Epithelial cell of esophagus (primary cell): ENCODE data around the gene DESI1.
A peak's percentile ranks its signal among the peaks of the same experiment; 100 is the strongest.

Source experiments
- DNase-seq: peaks from one replicate; pipeline ENCODE4 v3.0.0; 2010; ENCODE audit warnings: low read depth
- H3K4me3 ChIP-seq: 2 replicates; pipeline ENCODE4 v1.5.1; 2011; ENCODE audit warnings: mild to moderate bottlenecking, low read length, control low read depth
- TF ChIP-seq, protein P1 (sequence below): IDR thresholded peaks from 2 replicates; pipeline ENCODE4 v1.5.1; 2011; ENCODE audit warnings: low read depth, mild to moderate bottlenecking, low read length, control low read depth, inconsistent platforms; ENCODE audit not compliant: insufficient read depth; ENCODE audit errors: missing control alignments

The DESI1 gene

DNA sequence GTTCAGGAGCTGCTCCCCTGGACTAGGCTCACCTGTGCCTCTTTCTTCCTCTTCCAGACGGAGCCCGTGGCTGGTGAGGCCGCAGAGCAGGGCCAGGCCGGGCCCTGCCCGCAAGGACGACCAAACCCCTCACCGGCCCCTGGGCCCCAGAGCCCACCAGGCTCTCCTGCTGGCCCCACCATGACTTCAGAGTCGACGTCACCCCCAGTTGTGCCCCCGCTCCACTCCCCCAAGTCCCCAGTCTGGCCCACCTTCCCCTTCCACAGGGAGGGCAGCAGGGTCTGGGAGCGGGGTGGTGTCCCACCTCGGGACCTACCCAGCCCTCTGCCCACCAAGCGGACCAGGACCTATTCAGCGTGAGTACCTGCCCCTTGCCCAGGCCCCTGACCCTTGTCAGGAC is 49.1 kb downstream of the DESI1 start:
- no peak overlapping the region for H3K4me3 ChIP-seq
- DNase-seq, result no peak
- TF ChIP-seq, protein P1, sequence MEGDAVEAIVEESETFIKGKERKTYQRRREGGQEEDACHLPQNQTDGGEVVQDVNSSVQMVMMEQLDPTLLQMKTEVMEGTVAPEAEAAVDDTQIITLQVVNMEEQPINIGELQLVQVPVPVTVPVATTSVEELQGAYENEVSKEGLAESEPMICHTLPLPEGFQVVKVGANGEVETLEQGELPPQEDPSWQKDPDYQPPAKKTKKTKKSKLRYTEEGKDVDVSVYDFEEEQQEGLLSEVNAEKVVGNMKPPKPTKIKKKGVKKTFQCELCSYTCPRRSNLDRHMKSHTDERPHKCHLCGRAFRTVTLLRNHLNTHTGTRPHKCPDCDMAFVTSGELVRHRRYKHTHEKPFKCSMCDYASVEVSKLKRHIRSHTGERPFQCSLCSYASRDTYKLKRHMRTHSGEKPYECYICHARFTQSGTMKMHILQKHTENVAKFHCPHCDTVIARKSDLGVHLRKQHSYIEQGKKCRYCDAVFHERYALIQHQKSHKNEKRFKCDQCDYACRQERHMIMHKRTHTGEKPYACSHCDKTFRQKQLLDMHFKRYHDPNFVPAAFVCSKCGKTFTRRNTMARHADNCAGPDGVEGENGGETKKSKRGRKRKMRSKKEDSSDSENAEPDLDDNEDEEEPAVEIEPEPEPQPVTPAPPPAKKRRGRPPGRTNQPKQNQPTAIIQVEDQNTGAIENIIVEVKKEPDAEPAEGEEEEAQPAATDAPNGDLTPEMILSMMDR, result no peak

GRCh38 chr22:41570221-41570620 is 50.6 kb downstream of the DESI1 start:
- DNase-seq, result no peak
- TF ChIP-seq, protein P1, result no peak

DNA sequence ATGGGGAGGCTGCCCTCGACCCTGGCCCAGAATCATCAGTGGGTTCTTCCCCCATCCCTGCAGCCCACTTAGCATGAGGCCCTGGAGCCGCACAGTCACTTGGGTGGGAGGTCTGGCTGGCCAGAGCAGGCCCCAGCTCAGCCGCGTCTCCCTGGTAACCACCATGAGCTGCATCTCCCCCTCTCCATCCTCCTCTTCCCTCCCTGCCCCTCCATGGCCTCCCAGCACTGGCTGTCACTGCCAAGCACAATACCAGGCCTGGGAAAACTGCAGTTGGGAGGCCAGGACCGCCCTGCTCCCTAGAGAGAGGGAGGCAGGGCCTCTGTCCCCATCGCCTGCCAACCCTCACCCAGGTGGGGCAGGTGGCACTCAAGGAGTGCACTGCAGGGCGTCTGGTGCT is 52.0 kb downstream of the DESI1 start:
- no peak for DNase-seq
- TF ChIP-seq, protein P1, result no peak
- H3K4me3 ChIP-seq, result no peak overlapping the region

More at GRCh38 chr22:41570221-41570620, 50.6 kb downstream of the DESI1 start:
- H3K4me3 ChIP-seq, result no peak overlapping the region

GRCh38 chr22:41567512-41567768 is 53.4 kb downstream of the DESI1 start:
- H3K4me3 ChIP-seq, result no peak overlapping the region
- TF ChIP-seq, protein P1, result no peak
- no peak for DNase-seq

DNA sequence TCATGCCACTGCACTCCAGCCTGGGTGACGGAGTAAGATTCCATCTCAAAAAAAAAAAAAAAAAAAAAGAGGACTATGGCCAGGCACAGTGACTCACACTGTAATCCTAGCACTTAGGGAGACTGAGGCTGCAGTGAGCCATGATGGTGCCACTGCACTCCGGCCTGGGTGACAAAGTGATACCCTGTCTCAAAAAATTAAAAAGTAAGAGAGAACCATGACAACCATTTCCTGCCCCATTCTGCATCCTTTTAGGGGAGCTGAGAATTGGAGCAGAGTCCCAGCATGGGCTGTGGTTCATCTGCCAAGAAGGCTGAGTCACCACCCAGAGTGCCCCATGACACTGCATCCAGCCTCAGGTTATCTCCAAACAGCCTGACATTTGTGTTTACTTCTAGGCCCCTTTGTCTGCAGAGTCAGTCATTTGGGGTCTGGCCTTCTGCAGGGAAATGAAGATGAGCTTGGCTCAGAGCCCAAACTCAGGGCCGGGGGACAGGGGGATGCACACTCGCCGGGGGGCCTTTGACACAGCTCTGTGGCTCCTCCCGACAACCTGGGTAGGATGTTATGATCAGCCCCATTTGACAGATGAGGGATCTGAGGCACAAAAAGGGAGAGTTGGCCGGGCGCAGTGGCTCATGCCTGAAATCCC is 55.3 kb downstream of the DESI1 start:
- peak; percentile 79 for DNase-seq
- TF ChIP-seq, protein P1, result no peak
- no peak overlapping the region for H3K4me3 ChIP-seq

- peak; percentile 30 for DNase-seq
- H3K4me3 ChIP-seq, result no peak overlapping the region
- TF ChIP-seq, protein P1, result no peak
Observed at GRCh38 chr22:41564563-41564962, 56.3 kb downstream of the DESI1 start.

- no peak overlapping the region for H3K4me3 ChIP-seq
- DNase-seq, result peak; percentile 55
- TF ChIP-seq, protein P1, result no peak
Observed at GRCh38 chr22:41563051-41563711, 57.7 kb downstream of the DESI1 start.
